ENCODE measurements around the gene RPLP2. TPM values are rescaled to one million over a fixed set of nuclear protein-coding genes. Genes with fewer than 3 reads are reported as not detected.

The RPLP2 gene
- total RNA-seq, 1 donor from 2014 or later = 211 TPM

DNA sequence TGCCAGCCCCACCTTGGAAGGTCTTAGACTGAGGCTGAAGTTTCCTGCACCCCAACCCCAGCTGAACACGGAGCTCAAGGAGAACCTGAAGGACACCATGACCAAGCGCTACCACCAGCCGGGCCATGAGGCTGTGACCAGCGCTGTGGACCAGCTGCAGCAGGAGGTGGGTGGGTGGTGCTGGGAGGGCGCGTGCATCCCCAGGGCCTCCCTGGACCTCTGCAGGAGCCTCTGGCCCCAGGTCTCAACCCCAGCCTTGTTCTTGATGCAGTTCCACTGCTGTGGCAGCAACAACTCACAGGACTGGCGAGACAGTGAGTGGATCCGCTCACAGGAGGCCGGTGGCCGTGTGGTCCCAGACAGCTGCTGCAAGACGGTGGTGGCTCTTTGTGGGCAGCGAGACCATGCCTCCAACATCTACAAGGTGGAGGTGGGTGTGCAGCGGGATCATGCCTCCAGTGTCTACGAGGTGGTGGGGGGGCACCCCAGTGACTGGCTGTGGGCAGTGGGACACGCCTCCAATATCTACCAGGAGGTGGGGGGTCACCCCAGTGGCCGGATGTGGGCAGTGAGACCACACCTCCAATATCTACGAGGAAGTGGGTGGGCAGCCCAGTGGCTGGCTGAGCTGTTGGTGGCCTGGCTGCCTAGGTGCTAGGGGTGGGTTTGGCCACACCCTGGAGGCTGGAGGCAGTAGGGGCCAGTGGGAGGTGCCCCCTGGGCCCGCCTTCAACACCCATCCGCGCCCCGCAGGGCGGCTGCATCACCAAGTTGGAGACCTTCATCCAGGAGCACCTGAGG is 27.6 kb downstream of the RPLP2 start:
- TF ChIP-seq, protein P1, sequence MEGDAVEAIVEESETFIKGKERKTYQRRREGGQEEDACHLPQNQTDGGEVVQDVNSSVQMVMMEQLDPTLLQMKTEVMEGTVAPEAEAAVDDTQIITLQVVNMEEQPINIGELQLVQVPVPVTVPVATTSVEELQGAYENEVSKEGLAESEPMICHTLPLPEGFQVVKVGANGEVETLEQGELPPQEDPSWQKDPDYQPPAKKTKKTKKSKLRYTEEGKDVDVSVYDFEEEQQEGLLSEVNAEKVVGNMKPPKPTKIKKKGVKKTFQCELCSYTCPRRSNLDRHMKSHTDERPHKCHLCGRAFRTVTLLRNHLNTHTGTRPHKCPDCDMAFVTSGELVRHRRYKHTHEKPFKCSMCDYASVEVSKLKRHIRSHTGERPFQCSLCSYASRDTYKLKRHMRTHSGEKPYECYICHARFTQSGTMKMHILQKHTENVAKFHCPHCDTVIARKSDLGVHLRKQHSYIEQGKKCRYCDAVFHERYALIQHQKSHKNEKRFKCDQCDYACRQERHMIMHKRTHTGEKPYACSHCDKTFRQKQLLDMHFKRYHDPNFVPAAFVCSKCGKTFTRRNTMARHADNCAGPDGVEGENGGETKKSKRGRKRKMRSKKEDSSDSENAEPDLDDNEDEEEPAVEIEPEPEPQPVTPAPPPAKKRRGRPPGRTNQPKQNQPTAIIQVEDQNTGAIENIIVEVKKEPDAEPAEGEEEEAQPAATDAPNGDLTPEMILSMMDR (IDR thresholded peaks at IDR 0.05; ENCODE audit: insufficient read depth, low read length, severe bottlenecking) = no peak
- FAIRE-seq = no peak
- H3K27me3 ChIP-seq (ENCODE audit: control insufficient read depth, insufficient read depth, low read length) = no peaks in the 10 kb centered on the region

DNA sequence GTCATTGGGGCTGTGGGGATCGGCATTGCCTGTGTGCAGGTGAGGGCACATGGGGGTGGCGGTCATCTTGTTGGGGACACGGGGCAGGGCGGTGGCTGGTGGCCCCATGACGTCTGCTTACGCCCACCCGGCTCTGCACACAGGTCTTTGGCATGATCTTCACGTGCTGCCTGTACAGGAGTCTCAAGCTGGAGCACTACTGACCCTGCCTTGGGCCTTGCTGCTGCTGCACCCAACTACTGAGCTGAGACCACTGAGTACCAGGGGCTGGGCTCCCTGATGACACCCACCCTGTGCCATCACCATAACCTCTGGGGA is 28.2 kb downstream of the RPLP2 start:
- TF ChIP-seq, protein P1 (IDR thresholded peaks at IDR 0.05; ENCODE audit: insufficient read depth, low read length, severe bottlenecking) = no peak
- Histone ChIP-seq H3K27me3 (ENCODE audit: control insufficient read depth, insufficient read depth, low read length) (no peaks in the 10 kb centered on the region), H3K36me3 (ENCODE audit: control insufficient read depth, insufficient read depth, low read length) (peaks cover 42% of the 10 kb centered on the region), H3K4me3 (ENCODE audit: low read depth, low read length) (no peak overlapping the region)
- DNase-seq (ENCODE audit: low read depth) (no peak), FAIRE-seq (no peak)

More for the DNA sequence above, 27.6 kb downstream of the RPLP2 start:
- peaks cover 42% of the 10 kb centered on the region for H3K36me3 ChIP-seq (ENCODE audit: control insufficient read depth, insufficient read depth, low read length)
- no peak overlapping the region for H3K4me3 ChIP-seq (ENCODE audit: low read depth, low read length)
- no peak for DNase-seq (ENCODE audit: low read depth)

DNA sequence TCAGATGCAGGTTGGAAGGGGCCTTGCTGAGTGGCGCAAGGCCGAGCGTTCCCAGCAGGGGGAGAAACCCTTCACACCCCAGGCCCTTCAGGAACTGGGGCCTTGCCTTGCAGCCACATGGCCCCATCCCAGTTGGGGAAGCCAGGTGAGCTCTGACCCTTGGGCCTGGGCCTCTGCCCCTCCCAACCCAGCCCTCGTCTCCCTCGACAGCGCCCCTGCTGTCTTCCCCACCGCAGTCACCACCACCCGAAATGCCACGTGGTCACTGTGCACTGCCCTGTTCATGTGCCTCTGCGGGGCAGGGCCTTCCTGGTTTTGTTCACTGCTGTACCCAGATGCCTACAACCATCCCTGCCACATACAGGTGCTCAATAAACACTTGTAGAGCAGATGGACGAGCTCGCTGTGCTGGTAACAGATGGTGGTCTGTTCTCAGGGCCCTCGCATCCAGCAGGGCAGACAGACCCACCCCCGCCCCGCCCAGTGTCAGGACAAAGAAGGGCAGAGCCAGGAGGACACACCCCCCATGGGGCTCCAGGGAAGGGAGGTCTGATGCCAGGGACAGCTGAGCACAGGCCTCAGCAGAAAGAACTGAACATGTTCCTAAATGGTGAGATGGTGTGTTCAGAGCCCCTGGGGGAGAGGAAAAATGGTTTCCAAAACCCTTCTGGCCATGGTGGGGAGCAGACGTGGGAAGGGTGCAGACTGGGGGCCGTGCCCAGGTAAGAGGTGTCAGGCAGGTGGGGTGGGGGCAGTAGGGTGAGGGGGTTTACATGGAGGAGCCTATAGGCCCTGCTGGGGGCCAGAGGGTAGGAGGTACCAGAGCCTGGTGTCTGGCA is 28.9 kb downstream of the RPLP2 start:
- Histone ChIP-seq H3K36me3 (ENCODE audit: control insufficient read depth, insufficient read depth, low read length) (peaks cover 42% of the 10 kb centered on the region), H3K4me3 (ENCODE audit: low read depth, low read length) (no peak overlapping the region), H3K27me3 (ENCODE audit: control insufficient read depth, insufficient read depth, low read length) (no peaks in the 10 kb centered on the region)
- FAIRE-seq (no peak), DNase-seq (ENCODE audit: low read depth) (no peak)
- TF ChIP-seq, protein P1 (IDR thresholded peaks at IDR 0.05; ENCODE audit: insufficient read depth, low read length, severe bottlenecking) = peak; percentile 49

DNA sequence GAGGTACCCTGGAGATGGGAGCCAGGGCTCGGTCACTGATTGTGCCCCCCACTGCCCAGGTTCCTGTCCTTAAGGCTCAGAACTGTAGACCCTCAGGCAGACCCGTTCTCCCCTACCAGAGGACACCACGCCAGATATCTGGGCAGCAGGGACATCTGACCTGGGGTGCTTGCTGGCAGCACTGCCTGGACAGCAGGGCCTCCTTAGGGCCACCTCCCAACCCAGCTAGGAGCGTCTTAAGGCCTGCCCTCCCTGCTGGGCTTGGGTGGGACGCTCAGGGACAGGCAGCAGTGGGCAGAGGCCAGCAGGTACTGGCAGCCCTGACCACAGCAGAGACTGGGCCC is 29.5 kb downstream of the RPLP2 start:
- DNase-seq (ENCODE audit: low read depth) (no peak), FAIRE-seq (no peak)
- H3K36me3 ChIP-seq (ENCODE audit: control insufficient read depth, insufficient read depth, low read length) = peaks cover 42% of the 10 kb centered on the region
- H3K4me3 ChIP-seq (ENCODE audit: low read depth, low read length) = no peak overlapping the region
- no peaks in the 10 kb centered on the region for H3K27me3 ChIP-seq (ENCODE audit: control insufficient read depth, insufficient read depth, low read length)
- TF ChIP-seq, protein P1 (IDR thresholded peaks at IDR 0.05; ENCODE audit: insufficient read depth, low read length, severe bottlenecking) = no peak

DNA sequence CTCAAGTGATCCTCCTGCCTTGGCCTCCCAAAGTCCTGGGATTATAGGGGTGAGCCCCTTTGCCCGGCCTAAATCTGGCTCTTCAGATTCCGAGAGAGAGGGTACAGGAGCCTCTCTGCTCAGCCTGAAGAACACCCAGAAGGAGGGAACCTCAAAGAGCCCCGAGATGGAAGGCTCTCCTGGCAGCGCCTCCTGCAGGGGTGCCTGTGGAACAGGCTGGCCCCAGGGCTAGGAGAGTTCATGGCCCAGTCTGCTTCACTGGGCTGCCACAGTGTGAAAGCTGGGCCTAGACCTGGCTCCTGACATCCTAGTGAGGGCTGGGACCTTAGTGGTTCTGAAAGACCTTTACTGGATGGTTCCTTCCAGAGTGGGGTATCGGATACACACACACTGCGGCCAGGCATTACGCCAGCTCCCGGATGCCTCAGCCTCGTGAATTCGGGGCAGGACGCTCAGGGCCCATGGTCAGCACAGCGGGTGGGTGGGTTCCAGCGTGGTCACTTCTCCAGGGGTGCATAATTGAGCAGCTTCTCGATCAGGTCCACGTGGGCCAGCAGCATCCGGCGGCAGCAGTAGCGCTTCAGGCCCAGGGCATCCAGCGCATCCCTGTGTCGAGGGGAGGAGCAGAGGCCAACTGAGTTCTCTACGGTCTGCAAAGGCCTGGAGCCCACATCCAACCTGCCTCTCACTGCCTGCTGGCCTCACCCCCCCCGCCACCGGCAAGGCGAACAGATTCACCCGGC is 30.3 kb downstream of the RPLP2 start:
- Histone ChIP-seq H3K36me3 (ENCODE audit: control insufficient read depth, insufficient read depth, low read length) (peaks cover 40% of the 10 kb centered on the region), H3K4me3 (ENCODE audit: low read depth, low read length) (no peak overlapping the region), H3K27me3 (ENCODE audit: control insufficient read depth, insufficient read depth, low read length) (no peaks in the 10 kb centered on the region)
- DNase-seq (ENCODE audit: low read depth) (no peak), FAIRE-seq (no peak)
- TF ChIP-seq, protein P1 (IDR thresholded peaks at IDR 0.05; ENCODE audit: insufficient read depth, low read length, severe bottlenecking) = peak; percentile 58

Measured in bronchial epithelial cell (primary cell).